ENCODE results near the gene ARFGAP1.
A peak's percentile ranks its signal among the peaks of the same experiment; 100 is the strongest.
"Not testable (repeated sequence)": the region's sequence is repeated elsewhere in the genome, so short reads cannot be mapped to it uniquely, and the experiment has no call there.

Gene ARFGAP1

GRCh38 chr20:63297371-63297781, 24.8 kb downstream of the ARFGAP1 start:
- TF ChIP-seq POLR2A (IDR thresholded peaks at IDR 0.05; ENCODE audit: low read length) (no peak), GATA1 (IDR thresholded peaks at IDR 0.05; ENCODE audit: low read depth, low read length) (no peak)
- no peak for DNase-seq

GRCh38 chr20:63297796-63298572, 25.4 kb downstream of the ARFGAP1 start:
- DNase-seq, result no peak
- TF ChIP-seq GATA1 (IDR thresholded peaks at IDR 0.05; ENCODE audit: low read depth, low read length) (no peak), POLR2A (IDR thresholded peaks at IDR 0.05; ENCODE audit: low read length) (no peak)

- TF ChIP-seq POLR2A (IDR thresholded peaks at IDR 0.05; ENCODE audit: low read length) (no peak), GATA1 (IDR thresholded peaks at IDR 0.05; ENCODE audit: low read depth, low read length) (no peak)
- no peak for DNase-seq
Measured at GRCh38 chr20:63298731-63299312, 26.2 kb downstream of the ARFGAP1 start.

- no peak for DNase-seq
- TF ChIP-seq GATA1 (IDR thresholded peaks at IDR 0.05; ENCODE audit: low read depth, low read length) (no peak), POLR2A (IDR thresholded peaks at IDR 0.05; ENCODE audit: low read length) (no peak)
Measured at GRCh38 chr20:63301671-63302070, 29.1 kb downstream of the ARFGAP1 start.

GRCh38 chr20:63303095-63303666, 30.6 kb downstream of the ARFGAP1 start:
- no peak for TF ChIP-seq POLR2A (IDR thresholded peaks at IDR 0.05; ENCODE audit: low read length)

GRCh38 chr20:63305393-63305792, 32.8 kb downstream of the ARFGAP1 start:
- TF ChIP-seq GATA1 (IDR thresholded peaks at IDR 0.05; ENCODE audit: low read depth, low read length) (no peak), POLR2A (IDR thresholded peaks at IDR 0.05; ENCODE audit: low read length) (no peak)
- no peak for DNase-seq

More at GRCh38 chr20:63303095-63303666, 30.6 kb downstream of the ARFGAP1 start:
- DNase-seq, result no peak

- DNase-seq, result not testable (repeated sequence)
Measured at GRCh38 chr20:63305933-63306672, 33.5 kb downstream of the ARFGAP1 start.

- no peak for TF ChIP-seq POLR2A (IDR thresholded peaks at IDR 0.05; ENCODE audit: low read length)
- no peak for TF ChIP-seq GATA1 (IDR thresholded peaks at IDR 0.05; ENCODE audit: low read depth, low read length)
- DNase-seq, result no peak
Measured at GRCh38 chr20:63306673-63307537, 34.3 kb downstream of the ARFGAP1 start.

- no peak for DNase-seq
- TF ChIP-seq GATA1 (IDR thresholded peaks at IDR 0.05; ENCODE audit: low read depth, low read length) (no peak), POLR2A (IDR thresholded peaks at IDR 0.05; ENCODE audit: low read length) (no peak)
Measured at GRCh38 chr20:63307538-63308217, 35.1 kb downstream of the ARFGAP1 start.

GRCh38 chr20:63308218-63308911, 35.8 kb downstream of the ARFGAP1 start:
- no peak for DNase-seq
- no peak for TF ChIP-seq POLR2A (IDR thresholded peaks at IDR 0.05; ENCODE audit: low read length)
- no peak for TF ChIP-seq GATA1 (IDR thresholded peaks at IDR 0.05; ENCODE audit: low read depth, low read length)

- DNase-seq, result peak; percentile 31 to 60
Measured at GRCh38 chr20:63309261-63310071, 36.9 kb downstream of the ARFGAP1 start.

More at GRCh38 chr20:63309261-63310071, 36.9 kb downstream of the ARFGAP1 start:
- TF ChIP-seq GATA1 (IDR thresholded peaks at IDR 0.05; ENCODE audit: low read depth, low read length) (no peak), POLR2A (IDR thresholded peaks at IDR 0.05; ENCODE audit: low read length) (no peak)

Measured in erythroblast (primary cell).